Loucy (cell line): ENCODE results near the gene BTBD7.

Source experiments
- H2AFZ ChIP-seq: fragments of 200-600 bp; sonication (generic); 2 replicates; pipeline ENCODE4 v1.6.0; 2016; ENCODE audit warnings: antibody characterized with exemption, mild to moderate bottlenecking, low read length, moderate library complexity
- H3F3A ChIP-seq: fragments of 200-600 bp; 2 replicates; pipeline ENCODE4 v1.6.0; 2016; ENCODE audit warnings: antibody characterized with exemption, low read depth, mild to moderate bottlenecking
- H3K27me3 ChIP-seq: fragments of 200-600 bp; sonication (generic); 2 replicates; pipeline ENCODE4 v1.6.1; 2014; ENCODE audit warnings: low read length, mild to moderate bottlenecking; ENCODE audit not compliant: insufficient read depth, poor library complexity, severe bottlenecking
- H3K36me3 ChIP-seq: fragments of 200-600 bp; sonication (generic); 2 replicates; pipeline ENCODE4 v1.6.1; 2016; ENCODE audit warnings: low read length; ENCODE audit not compliant: insufficient read depth
- H3K4me1 ChIP-seq: fragments of 200-600 bp; sonication (generic); 2 replicates; pipeline ENCODE4 v1.5.1; 2014; ENCODE audit warnings: low read length, mild to moderate bottlenecking; ENCODE audit not compliant: insufficient read depth, poor library complexity, severe bottlenecking
- H3K4me2 ChIP-seq: fragments of 200-600 bp; sonication (generic); 2 replicates; pipeline ENCODE4 v1.6.0; 2014; ENCODE audit warnings: antibody characterized with exemption, low read length, low read depth, mild to moderate bottlenecking; ENCODE audit not compliant: poor library complexity, severe bottlenecking
- H3K4me3 ChIP-seq: fragments of 200-600 bp; sonication (generic); 2 replicates; pipeline ENCODE4 v1.5.1; 2014; ENCODE audit warnings: low read length, mild to moderate bottlenecking, mixed read lengths; ENCODE audit not compliant: poor library complexity, severe bottlenecking
- H3K79me2 ChIP-seq: fragments of 200-600 bp; sonication (generic); 2 replicates; pipeline ENCODE4 v1.6.1; 2014; ENCODE audit warnings: low read length; ENCODE audit not compliant: insufficient read depth
- H3K9ac ChIP-seq: fragments of 200-600 bp; sonication (generic); 2 replicates; pipeline ENCODE4 v1.6.0; 2014; ENCODE audit warnings: mild to moderate bottlenecking, low read depth, low read length, moderate library complexity; ENCODE audit not compliant: poor library complexity, severe bottlenecking
- H3K9me2 ChIP-seq: fragments of 200-600 bp; sonication (generic); replicated peaks from 2 replicates; pipeline ENCODE4 v1.6.1; 2016; ENCODE audit warnings: low read depth, low read length, mixed read lengths
- H3K9me3 ChIP-seq: fragments of 200-600 bp; sonication (generic); 2 replicates; pipeline ENCODE4 v1.6.1; 2014; ENCODE audit warnings: mild to moderate bottlenecking, antibody characterized with exemption, low read length, low read depth; ENCODE audit not compliant: insufficient read depth
- H4K20me1 ChIP-seq: fragments of 200-600 bp; sonication (generic); 2 replicates; pipeline ENCODE4 v1.6.0; 2014; ENCODE audit warnings: antibody characterized with exemption, low read length, mild to moderate bottlenecking; ENCODE audit not compliant: insufficient read depth, poor library complexity, severe bottlenecking
- CTCF ChIP-seq: fragments of 200-600 bp; sonication (generic); conservative IDR thresholded peaks from 2 replicates; pipeline ENCODE4 v1.5.1; 2014; ENCODE audit warnings: mild to moderate bottlenecking, antibody characterized with exemption, low read length
- EZH2phosphoT487 ChIP-seq: fragments of 200-600 bp; IDR thresholded peaks from 2 replicates; pipeline ENCODE4 v1.6.1; 2018; ENCODE audit warnings: antibody characterized with exemption, mild to moderate bottlenecking, moderate library complexity, borderline replicate concordance

Gene BTBD7

GRCh38 chr14:93286212-93286890 lies 46.5 kb downstream of the BTBD7 start:
- Histone ChIP-seq H3K79me2 (peaks cover 47% of the 10 kb centered on the region; the same call in 1 of the 2 replicates), H4K20me1 (peaks cover 30% of the 10 kb centered on the region), H3K9me3 (no peaks in the 10 kb centered on the region), H3F3A (no peaks in the 10 kb centered on the region), H3K36me3 (peaks cover 53% of the 10 kb centered on the region; the same call in 1 of the 2 replicates), H2AFZ (no peak overlapping the region), H3K9me2 (no peaks in the 10 kb centered on the region), H3K9ac (no peak overlapping the region), H3K4me2 (no peak overlapping the region), H3K4me3 (no peak overlapping the region), H3K27me3 (no peaks in the 10 kb centered on the region), H3K4me1 (peaks cover 5% of the 10 kb centered on the region)
- no peak for TF ChIP-seq CTCF
- TF ChIP-seq EZH2phosphoT487: no peak

- no peak overlapping the region for H2AFZ ChIP-seq
- H3K79me2 ChIP-seq: peaks cover 57% of the 10 kb centered on the region
- no peak overlapping the region for H3K4me2 ChIP-seq
- H3K9me2 ChIP-seq: no peaks in the 10 kb centered on the region
- no peaks in the 10 kb centered on the region for H3K27me3 ChIP-seq
- H3K9me3 ChIP-seq: no peaks in the 10 kb centered on the region
- H3K4me1 ChIP-seq: peaks cover 5% of the 10 kb centered on the region
- H3F3A ChIP-seq: no peaks in the 10 kb centered on the region
- H3K4me3 ChIP-seq: no peak overlapping the region
- peaks cover 44% of the 10 kb centered on the region; the same call in 1 of the 2 replicates for H3K36me3 ChIP-seq
- H4K20me1 ChIP-seq: peaks cover 32% of the 10 kb centered on the region
- no peak for TF ChIP-seq CTCF
- TF ChIP-seq EZH2phosphoT487: no peak
- H3K9ac ChIP-seq: no peak overlapping the region
These were observed 47.8 kb downstream of the BTBD7 start for GRCh38 chr14:93285044-93285443.

GRCh38 chr14:93281937-93282336 lies 50.9 kb downstream of the BTBD7 start:
- Histone ChIP-seq H3K79me2 (peaks cover 64% of the 10 kb centered on the region), H3K9me2 (no peaks in the 10 kb centered on the region), H3K9ac (no peak overlapping the region), H3F3A (no peaks in the 10 kb centered on the region), H3K4me1 (peaks cover 5% of the 10 kb centered on the region), H3K27me3 (no peaks in the 10 kb centered on the region), H3K4me3 (no peak overlapping the region), H2AFZ (no peak overlapping the region), H3K36me3 (peaks cover 25% of the 10 kb centered on the region; the same call in 1 of the 2 replicates), H3K4me2 (no peak overlapping the region), H3K9me3 (no peaks in the 10 kb centered on the region), H4K20me1 (peaks cover 30% of the 10 kb centered on the region)
- no peak for TF ChIP-seq EZH2phosphoT487
- TF ChIP-seq CTCF: no peak
